HG02884 (cell line): ENCODE measurements around the gene HMGA1.
"Not testable (repeated sequence)": the region's sequence is repeated elsewhere in the genome, so short reads cannot be mapped to it uniquely, and the experiment has no call there.

Source experiments
- ATAC-seq: cut with Tn5 transposase; IDR thresholded peaks from one replicate; pipeline ENCODE4 v1.9.1; 2021; ENCODE audit warnings: mild to moderate bottlenecking, moderate library complexity; ENCODE audit not compliant: unreplicated experiment

HMGA1 gene

DNA sequence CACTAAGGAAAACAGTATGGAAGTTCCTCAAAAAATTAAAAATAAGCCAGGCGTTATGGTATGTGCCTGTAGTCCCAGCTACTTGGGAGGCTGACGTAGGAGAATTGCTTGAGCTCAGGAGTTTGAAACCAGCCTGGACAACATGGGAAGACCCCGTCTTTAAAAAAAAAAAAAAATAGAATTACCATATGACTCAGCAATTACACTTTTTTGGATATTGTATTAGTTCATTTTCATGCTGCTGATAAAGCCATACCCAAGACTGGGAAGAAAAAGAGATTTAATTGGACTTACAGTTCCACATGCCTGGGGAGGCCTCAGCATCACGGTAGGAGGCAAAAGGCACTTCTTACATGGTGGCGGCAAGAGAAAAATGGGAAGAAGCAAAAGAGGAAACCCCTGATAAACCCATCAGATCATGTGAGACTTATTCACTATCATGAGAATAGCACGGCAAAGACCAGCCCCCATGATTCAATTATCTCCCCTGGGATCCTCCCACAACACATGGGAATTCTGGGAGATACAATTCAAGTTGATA lies 22.9 kb downstream of the HMGA1 start:
- no peak for ATAC-seq

DNA sequence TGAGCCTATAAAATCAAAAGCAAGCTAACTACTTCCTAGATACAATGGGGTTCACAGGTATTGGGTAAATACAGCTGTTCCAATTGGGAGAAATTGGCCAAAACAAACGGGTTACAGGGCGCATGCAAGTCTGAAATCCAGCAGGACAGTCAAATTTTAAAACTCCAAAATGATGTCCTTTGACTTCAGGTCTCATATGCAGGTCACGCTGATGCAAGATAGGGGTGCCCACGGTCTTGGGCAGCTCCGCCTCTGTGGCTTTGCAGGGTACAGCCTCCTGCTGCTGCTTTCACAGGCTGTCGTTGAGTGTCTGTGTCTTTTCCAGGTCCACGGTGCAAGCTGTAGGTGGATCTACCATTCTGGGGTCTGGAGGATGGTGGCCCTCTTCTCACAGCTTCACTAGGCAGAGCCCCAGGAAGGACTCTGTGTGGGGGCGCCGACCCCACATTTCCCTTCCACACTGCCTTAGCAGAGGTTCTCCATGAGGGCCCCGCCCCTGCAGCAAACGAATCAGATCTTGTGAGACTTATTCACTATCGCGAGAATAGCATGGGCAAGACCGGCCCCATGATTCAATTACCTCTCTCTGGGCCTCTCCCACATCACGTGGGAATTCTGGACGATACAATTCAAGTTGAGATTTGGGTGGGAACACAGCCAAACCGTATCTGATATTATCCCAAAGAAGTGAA lies 24.0 kb downstream of the HMGA1 start:
- ATAC-seq = no peak

DNA sequence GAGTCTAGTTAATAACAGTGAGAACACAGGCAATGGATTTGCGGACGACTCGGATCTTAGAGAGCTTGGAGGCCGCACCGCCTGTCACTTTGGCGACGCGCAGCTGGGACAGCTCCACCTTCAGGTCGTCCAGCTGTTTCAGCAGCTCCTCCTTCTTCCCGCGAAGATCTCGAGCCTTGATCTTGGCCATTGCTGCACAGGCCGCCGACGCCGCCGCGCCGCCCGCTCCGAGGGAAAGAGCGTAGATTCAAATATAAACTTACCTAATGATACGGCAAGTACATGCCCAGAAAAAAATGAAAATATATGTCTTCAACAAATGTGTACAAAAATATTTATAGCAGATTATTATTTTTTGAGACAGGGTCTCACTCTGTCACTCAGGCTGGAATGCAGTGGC lies 26.8 kb downstream of the HMGA1 start:
- ATAC-seq = not testable (repeated sequence)

- no peak for ATAC-seq
These were observed 31.1 kb downstream of the HMGA1 start for GRCh38 chr6:34267746-34268145.

DNA sequence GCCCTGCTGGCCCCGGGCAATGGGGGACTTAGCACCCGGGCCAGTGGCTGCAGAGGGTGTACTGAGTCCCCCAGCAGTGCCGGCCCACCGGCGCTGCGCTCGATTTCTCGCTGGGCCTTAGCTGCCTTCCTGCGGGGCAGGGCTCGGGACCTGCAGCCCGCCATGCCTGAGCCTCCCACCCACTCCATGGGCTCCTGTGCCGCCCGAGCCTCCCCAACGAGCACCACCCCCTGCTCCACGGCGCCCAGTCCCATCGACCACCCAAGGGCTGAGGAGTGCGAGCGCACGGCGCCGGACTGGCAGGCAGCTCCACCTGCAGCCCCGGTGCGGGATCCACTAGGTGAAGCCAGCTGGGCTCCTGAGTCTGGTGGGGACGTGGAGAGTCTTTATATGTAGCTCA lies 32.5 kb downstream of the HMGA1 start:
- ATAC-seq = not testable (repeated sequence)

DNA sequence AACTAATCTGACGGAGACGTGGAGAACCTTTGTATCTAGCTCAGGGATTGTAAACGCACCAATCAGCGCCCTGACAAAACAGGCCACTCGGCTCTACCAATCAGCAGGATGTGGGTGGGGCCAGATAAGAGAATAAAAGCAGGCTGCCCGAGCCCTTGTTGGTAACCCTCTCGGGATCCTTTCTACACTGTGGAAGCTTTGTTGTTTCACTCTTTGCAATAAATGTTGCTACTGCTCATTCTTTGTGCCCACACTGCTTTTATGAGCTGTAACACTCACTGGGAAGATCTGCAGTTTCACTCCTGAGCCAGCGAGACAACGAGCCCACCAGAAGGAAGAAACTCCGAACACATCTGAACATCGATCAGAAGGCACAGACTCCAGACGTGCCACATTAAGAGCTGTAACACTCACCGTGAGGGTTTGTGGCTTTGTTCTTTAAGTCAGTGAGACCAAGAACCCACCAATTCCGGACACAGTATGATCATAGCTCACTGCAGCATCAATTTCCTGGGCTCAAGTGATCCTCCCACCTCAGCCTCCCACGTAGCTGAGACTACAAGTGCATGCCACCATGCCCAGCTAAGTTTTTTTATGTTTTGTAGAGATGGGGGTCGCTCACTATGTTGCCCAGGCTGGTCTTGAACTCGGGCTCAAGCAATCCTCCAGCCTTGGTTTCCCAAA lies 33.1 kb downstream of the HMGA1 start:
- ATAC-seq = not testable (repeated sequence)

DNA sequence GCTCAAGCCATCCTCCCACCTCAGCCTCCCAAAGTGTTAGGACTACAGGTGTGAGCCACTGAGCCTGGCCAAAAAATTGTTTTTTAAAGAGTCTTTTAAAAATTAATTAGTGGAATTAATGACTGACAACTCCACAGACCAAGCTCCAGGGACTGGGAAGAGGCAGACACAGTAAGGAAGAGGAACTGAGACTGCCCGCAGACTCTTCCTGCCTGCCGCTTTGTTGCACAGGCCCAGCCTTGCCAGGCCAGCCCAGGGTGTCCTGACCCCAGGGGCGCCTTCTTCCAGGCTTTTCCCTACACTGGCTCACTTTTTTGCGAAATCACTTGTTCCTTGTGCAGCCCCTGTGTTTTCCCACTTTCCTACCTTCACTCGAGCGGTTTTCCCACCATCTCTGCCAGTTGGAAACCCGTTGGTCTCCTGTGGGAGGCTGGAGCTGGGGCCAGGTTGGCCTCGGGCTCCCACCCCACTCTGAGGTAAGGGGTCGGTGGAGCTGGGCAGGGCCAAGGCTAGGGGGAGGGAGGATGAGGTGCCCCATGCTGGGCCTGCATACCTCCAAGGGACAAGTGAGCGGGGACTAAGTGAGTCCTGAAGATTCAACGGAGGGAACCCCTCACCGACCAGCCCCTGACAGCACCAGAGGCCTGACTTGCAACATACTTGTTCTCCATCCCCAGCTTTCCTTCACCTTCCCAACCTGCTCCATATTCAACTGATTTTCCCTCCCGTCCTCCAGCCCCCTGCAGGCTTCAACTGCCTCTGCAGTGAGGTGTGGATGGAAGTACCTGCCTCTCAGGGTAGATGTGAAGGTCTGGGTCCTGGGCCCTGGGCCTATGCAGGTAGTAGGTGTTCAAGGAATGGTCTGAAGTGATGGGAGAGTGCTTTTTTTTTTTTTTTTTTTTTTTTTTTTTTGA lies 35.6 kb downstream of the HMGA1 start:
- ATAC-seq = no peak

DNA sequence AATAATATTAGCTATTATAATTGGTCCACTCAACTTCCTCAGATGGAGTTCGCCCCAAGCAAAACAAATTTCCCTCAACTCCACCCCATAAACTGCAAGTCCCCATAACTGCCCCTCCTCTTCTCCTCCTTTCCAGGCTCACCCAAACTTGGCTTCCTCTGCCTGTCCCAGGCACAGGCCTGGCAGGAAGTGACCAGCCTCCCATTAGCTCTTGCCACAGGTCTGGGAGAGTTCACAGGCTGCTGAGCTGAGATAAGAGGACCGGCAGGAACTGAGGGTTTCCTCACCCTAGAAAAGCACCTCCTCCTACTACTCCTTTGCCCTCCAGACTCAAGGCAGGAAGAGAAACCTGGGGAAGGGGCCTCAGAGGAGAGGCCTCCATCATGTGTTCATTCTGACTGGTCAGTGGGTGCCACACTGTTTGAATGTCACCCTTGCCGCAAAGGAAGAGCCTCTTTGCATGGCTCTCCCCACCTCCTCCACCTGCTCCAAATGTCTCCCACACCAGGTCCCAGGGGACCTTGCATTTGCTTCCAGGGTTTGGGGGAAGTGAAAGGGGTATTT lies 36.7 kb downstream of the HMGA1 start:
- ATAC-seq = no peak

GRCh38 chr6:34274129-34274528 lies 37.5 kb downstream of the HMGA1 start:
- no peak for ATAC-seq

DNA sequence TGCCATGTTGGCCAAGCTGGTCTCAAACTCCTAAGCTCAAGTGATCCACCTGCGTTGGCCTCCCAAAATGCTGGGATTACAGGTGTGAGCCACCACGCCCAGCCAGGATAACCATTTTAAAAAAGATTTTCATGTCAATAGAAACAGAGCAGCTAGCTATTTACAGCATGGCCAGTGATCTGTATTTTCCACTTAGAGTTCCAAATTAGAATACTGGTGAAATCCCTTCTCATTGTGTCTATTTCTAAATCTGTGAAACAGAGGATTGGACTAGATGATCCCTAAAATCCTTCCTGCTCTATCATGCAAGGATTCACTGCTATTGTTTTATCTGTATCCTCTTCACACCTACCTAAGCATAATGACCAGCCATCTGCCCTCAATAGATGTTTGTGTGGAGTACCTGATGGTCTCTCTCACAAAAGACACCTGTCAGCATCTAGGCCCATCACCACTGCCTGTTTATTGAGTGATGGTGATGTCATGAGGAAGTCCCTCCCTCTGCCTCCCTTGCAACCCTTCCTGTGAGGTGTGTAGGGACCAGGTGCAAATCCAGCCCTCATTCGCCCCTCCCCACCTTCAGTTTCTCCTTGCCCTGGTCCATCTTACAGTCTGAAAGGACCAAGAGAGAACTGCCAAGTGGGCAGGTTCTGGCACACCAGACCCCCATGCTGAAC lies 38.6 kb downstream of the HMGA1 start:
- ATAC-seq = no peak

DNA sequence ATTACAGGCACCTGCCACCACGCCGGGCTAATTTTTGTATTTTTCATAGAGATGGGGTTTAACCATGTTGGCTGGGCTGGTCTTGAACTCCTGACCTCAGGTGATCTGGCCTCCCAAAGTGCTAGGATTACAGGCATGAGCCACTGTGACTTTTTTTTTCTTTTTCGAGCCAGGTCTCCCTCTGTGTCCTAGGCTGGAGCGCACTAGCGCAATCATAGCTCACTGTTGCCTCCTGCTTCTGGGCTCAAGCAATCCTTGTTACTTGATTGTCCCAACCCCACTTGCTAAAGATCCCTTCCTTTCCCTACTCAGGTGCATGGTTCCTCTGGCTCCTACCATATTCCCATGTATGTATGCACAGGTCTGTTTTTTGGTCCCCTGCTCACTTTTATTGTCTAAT lies 39.5 kb downstream of the HMGA1 start:
- no peak for ATAC-seq

- ATAC-seq = no peak
These were observed 40.4 kb downstream of the HMGA1 start for GRCh38 chr6:34276881-34277762.

- ATAC-seq = no peak
These were observed 41.1 kb downstream of the HMGA1 start for GRCh38 chr6:34277763-34278112.

DNA sequence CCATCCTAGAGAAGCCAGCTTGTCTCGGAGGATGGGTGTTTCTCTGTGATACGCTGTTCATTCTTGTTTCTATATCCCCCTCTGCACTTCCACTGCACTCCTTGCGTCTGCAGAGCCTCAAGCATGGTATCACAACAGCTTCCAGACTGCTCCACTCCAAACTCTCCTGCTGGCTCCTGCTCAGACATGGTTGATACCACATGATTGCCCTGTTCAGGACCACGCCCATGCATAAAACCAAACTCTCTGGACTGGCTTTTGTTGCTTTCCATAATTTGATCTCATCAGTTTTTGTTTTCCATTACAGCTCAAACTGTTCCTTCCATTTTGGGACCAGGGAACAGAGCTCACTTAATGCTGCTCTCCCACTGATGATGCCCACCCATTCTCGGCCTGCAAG lies 42.2 kb downstream of the HMGA1 start:
- ATAC-seq = no peak

DNA sequence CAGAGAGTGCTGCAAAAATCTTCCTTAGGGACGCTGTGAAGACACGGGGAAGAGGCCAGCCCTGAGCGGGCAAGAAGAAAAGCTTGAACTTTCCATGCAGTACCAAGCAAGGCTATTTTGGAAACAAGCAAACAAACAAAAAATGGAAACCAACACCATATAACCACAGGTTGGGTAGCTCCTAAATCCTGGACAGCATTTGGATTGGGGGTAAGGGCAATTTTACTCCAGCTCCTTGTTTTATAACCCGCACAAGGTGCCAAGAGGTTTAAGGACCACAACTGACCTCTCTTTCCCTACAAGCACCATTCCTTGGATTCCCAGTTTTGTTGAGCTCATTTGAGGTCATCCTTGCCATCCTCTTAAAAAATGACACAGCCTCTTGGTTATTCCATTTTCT lies 43.5 kb downstream of the HMGA1 start:
- ATAC-seq = no peak

- ATAC-seq = no peak
These were observed 45.1 kb downstream of the HMGA1 start for GRCh38 chr6:34281702-34282334.

DNA sequence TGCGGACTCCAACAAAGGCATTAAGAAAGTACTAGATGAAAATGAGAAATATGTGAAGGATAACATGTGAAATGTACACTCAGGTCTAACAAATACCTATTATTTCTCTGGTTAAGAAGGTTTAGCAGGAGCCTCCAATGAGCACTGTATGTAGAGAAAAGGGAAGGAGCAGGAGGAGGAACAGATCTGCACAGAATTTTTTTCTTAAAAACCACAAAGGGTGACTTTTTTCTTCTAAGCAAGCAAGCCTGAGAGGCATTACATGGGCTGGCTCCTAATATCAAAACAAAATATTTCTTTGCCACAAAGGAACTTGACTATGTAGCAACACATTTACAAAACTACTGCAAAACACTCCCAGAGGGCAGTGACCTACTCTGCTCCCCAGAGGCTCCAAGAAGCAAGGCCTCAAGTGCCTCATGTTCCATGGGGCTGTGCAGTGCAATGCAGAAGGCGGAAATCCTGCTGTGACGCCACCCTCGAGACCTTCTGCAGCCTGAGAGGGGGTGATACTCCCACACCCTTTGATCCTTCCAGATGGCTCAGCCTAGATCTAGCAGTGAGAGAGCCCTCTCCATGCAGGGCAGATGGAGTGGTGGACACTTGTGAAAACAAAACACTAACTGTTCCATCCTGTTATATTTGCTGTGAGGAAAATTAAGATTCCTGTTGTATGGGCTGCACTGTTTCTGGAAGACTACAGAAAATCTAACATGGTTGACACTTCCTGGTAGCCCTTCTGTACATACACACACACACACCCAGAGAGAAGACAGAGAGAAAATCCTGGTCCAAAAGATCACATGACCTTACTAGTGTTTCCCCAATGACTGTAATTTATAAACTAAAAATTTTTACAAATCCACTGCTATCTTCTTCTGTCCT lies 48.1 kb downstream of the HMGA1 start:
- no peak for ATAC-seq
